Caco-2 (cell line): ENCODE measurements around the gene ATP8B4. TPM values are rescaled to one million over a fixed set of nuclear protein-coding genes. Genes with fewer than 3 reads are reported as not detected.

ENCODE experiments used
- BruUV-seq: library from RNA; stranded (reverse); fragments of 400-500 nt; replicated peaks from 2 replicates; lab custom pipeline; 2021; lab: Mats Ljungman, UMichigan
- CTCF ChIA-PET: fragments of 300-600 bp; sonication (Branson Sonifier 250); formaldehyde crosslinking; loops from one replicate; lab custom pipeline; 2022; ENCODE audit warnings: antibody characterized with exemption; lab: Charles Lee
- POLR2A ChIA-PET: fragments of 300-600 bp; sonication (Branson Sonifier 250); formaldehyde crosslinking; loops from one replicate; lab custom pipeline; 2022; ENCODE audit warnings: antibody characterized with exemption; lab: Charles Lee
- DNase-seq, 2 experiments: peaks; one replicate each; pipeline versions ENCODE4 v3.0.0 to v3.0.0-alpha.2; 2020 to 2022
- H3K27me3 ChIP-seq: replicated peaks from 2 replicates; pipeline ENCODE4 v1.6.0; 2011; ENCODE audit warnings: low read length; ENCODE audit not compliant: control insufficient read depth, insufficient read depth
- H3K36me3 ChIP-seq: 2 replicates; pipeline ENCODE4 v1.5.1; 2011; ENCODE audit warnings: low read length; ENCODE audit not compliant: control insufficient read depth, insufficient read depth
- H3K4me1 ChIP-seq: fragments of 250-450 bp; sonication (Bioruptor Pico); 2 replicates; pipeline ENCODE4 v1.5.1; 2020; ENCODE audit warnings: mild to moderate bottlenecking
- H3K4me3 ChIP-seq: 2 replicates; pipeline ENCODE4 v1.5.1; 2011; ENCODE audit warnings: low read depth, mild to moderate bottlenecking, control low read depth, low read length
- H3K9me3 ChIP-seq: fragments of 250-450 bp; sonication (Bioruptor Pico); 2 replicates; pipeline ENCODE4 v1.5.1; 2020; ENCODE audit warnings: mild to moderate bottlenecking, moderate library complexity
- H3K27ac Mint-ChIP-seq: one replicate; pipeline ENCODE4 v1.8.0; 2022; ENCODE audit warnings: mixed read lengths; ENCODE audit not compliant: unreplicated experiment
- H3K27me3 Mint-ChIP-seq: one replicate; pipeline ENCODE4 v1.8.0; 2022; ENCODE audit warnings: mixed read lengths; ENCODE audit not compliant: insufficient read depth, unreplicated experiment
- H3K36me3 Mint-ChIP-seq: one replicate; pipeline ENCODE4 v1.8.0; 2022; ENCODE audit warnings: mild to moderate bottlenecking, mixed read lengths; ENCODE audit not compliant: insufficient read depth, unreplicated experiment
- H3K4me1 Mint-ChIP-seq: one replicate; pipeline ENCODE4 v1.8.0; 2022; ENCODE audit warnings: low read depth, mixed read lengths; ENCODE audit not compliant: unreplicated experiment
- H3K4me3 Mint-ChIP-seq: one replicate; pipeline ENCODE4 v1.8.0; 2022; ENCODE audit warnings: mild to moderate bottlenecking, moderate library complexity, mixed read lengths; ENCODE audit not compliant: unreplicated experiment
- H3K9me3 Mint-ChIP-seq: one replicate; pipeline ENCODE4 v1.8.0; 2022; ENCODE audit warnings: mixed read lengths; ENCODE audit not compliant: unreplicated experiment
- CTCF ChIP-seq, 2 experiments: fragments of 200-600 bp in 1 of 2; IDR thresholded peaks; 1 replicate in 1 of 2; 2 replicates in 1 of 2; pipeline versions ENCODE4 v1.5.1 to v1.8.0; 2011 to 2022; ENCODE audit warnings: antibody characterized with exemption in 1 of 2, control low read depth in 1 of 2, inconsistent platforms in 1 of 2, low read depth in 1 of 2, low read length in 1 of 2, mild to moderate bottlenecking in 1 of 2, moderate library complexity in 1 of 2; ENCODE audit not compliant: insufficient read depth in 1 of 2, severe bottlenecking in 1 of 2, unreplicated experiment in 1 of 2
- intact Hi-C: fragments of 100-400 bp; cut with micrococcal nuclease; formaldehyde crosslinking; loops from one replicate; pipeline ENCODE4 v1.10.0; 2022; ENCODE audit not compliant: unreplicated experiment
- total RNA-seq: library from RNA; stranded (reverse); gene quantifications from 2 replicates; pipeline ENCODE4 v1.2.3, GENCODE V29; 2022

The ATP8B4 gene
- total RNA-seq, 1 experiment from 2014 or later: 0.57 TPM

- DNase-seq: no peak
- no peaks in the 10 kb centered on the region for H3K4me1 Mint-ChIP-seq
- Histone ChIP-seq H3K4me3 (no peak overlapping the region), H3K9me3 (no peaks in the 10 kb centered on the region), H3K27me3 (no peaks in the 10 kb centered on the region; the same call in 1 of the 2 replicates), H3K4me1 (no peaks in the 10 kb centered on the region), H3K36me3 (no peaks in the 10 kb centered on the region)
- H3K27me3 Mint-ChIP-seq: peaks cover 17% of the 10 kb centered on the region
- ChIA-PET POLR2A (no interaction called here), CTCF (no interaction called here)
- no peaks in the 10 kb centered on the region for H3K36me3 Mint-ChIP-seq
- no peak overlapping the region for H3K4me3 Mint-ChIP-seq
- no peak overlapping the region for H3K27ac Mint-ChIP-seq
- intact Hi-C loops: no loop called here
- BruUV-seq: no TSS peak
- no peak for TF ChIP-seq CTCF (IDR thresholded peaks at IDR 0.05; ENCODE audit: insufficient read depth in 1 of 2, low read depth in 1 of 2, low read length in 1 of 2, severe bottlenecking in 1 of 2, unreplicated experiment in 1 of 2)
- no peaks in the 10 kb centered on the region for H3K9me3 Mint-ChIP-seq
Measured at GRCh38 chr15:50107591-50108408, 11.2 kb downstream of the ATP8B4 start.

DNA sequence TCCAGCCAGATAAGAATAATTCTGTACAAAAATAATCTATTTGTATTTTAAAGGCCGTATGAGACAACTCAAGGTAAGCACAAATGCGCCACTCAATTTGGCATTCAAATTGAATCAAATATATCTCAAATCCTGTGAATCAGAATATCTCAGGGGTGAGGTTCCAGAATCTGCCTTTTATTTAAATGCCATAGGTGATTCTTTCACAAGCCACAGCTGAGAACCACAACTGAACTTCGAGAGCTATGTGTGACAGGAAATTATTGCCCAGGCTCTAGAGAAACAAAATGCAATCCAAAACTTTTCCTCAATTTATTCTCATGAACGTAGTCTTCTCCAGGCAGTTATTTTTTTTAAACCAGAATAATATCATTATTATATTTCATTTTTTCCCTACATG, 11.9 kb downstream of the ATP8B4 start:
- TF ChIP-seq CTCF (IDR thresholded peaks at IDR 0.05; ENCODE audit: insufficient read depth in 1 of 2, low read depth in 1 of 2, low read length in 1 of 2, severe bottlenecking in 1 of 2, unreplicated experiment in 1 of 2): no peak
- H3K4me1 Mint-ChIP-seq: no peaks in the 10 kb centered on the region
- DNase-seq: no peak
- POLR2A ChIA-PET: no interaction called here
- Histone ChIP-seq H3K4me1 (no peaks in the 10 kb centered on the region), H3K27me3 (no peaks in the 10 kb centered on the region; the same call in 1 of the 2 replicates), H3K36me3 (no peaks in the 10 kb centered on the region), H3K9me3 (no peaks in the 10 kb centered on the region), H3K4me3 (no peak overlapping the region)
- no peak overlapping the region for H3K27ac Mint-ChIP-seq
- no peak overlapping the region for H3K4me3 Mint-ChIP-seq
- no peaks in the 10 kb centered on the region for H3K9me3 Mint-ChIP-seq
- CTCF ChIA-PET: no interaction called here
- no peaks in the 10 kb centered on the region for H3K36me3 Mint-ChIP-seq
- H3K27me3 Mint-ChIP-seq: peaks cover 20% of the 10 kb centered on the region
- no TSS peak for BruUV-seq
- intact Hi-C loops: no loop called here

DNA sequence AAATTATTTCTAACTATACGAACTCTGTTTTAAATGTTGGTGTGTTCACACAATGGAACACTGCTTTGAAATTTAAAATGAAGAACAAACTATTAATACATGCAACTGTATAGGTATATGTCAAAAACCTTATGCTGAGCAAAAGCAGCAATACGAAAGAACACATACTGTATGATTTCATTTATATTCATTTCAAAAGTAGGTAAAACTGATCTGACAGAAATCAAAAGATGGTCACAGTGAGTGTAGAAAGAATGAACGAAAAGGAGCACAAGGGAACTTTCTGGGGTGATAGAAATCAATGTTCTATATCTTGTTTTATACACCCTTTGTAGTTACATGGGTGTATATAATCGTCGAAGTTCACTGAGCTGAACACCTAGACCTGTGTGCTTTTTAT, 12.6 kb downstream of the ATP8B4 start:
- BruUV-seq: no TSS peak
- H3K27ac Mint-ChIP-seq: no peak overlapping the region
- no peaks in the 10 kb centered on the region for H3K9me3 ChIP-seq
- CTCF ChIA-PET: no interaction called here
- intact Hi-C loops: no loop called here
- no peak for TF ChIP-seq CTCF (IDR thresholded peaks at IDR 0.05; ENCODE audit: insufficient read depth in 1 of 2, low read depth in 1 of 2, low read length in 1 of 2, severe bottlenecking in 1 of 2, unreplicated experiment in 1 of 2)
- no peaks in the 10 kb centered on the region for H3K9me3 Mint-ChIP-seq
- no peak overlapping the region for H3K4me3 ChIP-seq
- H3K27me3 Mint-ChIP-seq: peaks cover 23% of the 10 kb centered on the region
- H3K4me3 Mint-ChIP-seq: no peak overlapping the region
- H3K36me3 Mint-ChIP-seq: no peaks in the 10 kb centered on the region
- POLR2A ChIA-PET: no interaction called here
- no peaks in the 10 kb centered on the region for H3K4me1 ChIP-seq
- no peaks in the 10 kb centered on the region for H3K36me3 ChIP-seq
- H3K4me1 Mint-ChIP-seq: no peaks in the 10 kb centered on the region
- DNase-seq: no peak
- H3K27me3 ChIP-seq: no peaks in the 10 kb centered on the region; the same call in 1 of the 2 replicates
